H1 (cell line): ENCODE measurements around the gene PER2.

Source experiments
- CTCF ChIP-seq, 3 experiments: IDR thresholded peaks; 1 replicate in 2 of 3; 2 replicates in 1 of 3; pipeline versions ENCODE4 v1.5.1 to v1.6.1; 2011; ENCODE audit warnings: low read length in 3 of 3, mild to moderate bottlenecking in 3 of 3, inconsistent platforms in 2 of 3, low read depth in 1 of 3, moderate library complexity in 1 of 3; ENCODE audit not compliant: insufficient read depth in 1 of 3; ENCODE audit errors: control extremely low read depth in 1 of 3
- EP300 ChIP-seq, 2 experiments: IDR thresholded peaks; 1 replicate in 1 of 2; 2 replicates in 1 of 2; pipeline ENCODE4 v1.6.1; 2011 to 2012; ENCODE audit warnings: low read depth in 2 of 2, low read length in 2 of 2, mild to moderate bottlenecking in 2 of 2, borderline replicate concordance in 1 of 2, inconsistent platforms in 1 of 2, moderate library complexity in 1 of 2
- POLR2AphosphoS5 ChIP-seq: IDR thresholded peaks from 2 replicates; pipeline ENCODE4 v1.6.1; 2011; ENCODE audit warnings: low read depth, low read length
- TCF12 ChIP-seq: IDR thresholded peaks from 2 replicates; pipeline ENCODE4 v1.6.1; 2011; ENCODE audit warnings: low read depth, mild to moderate bottlenecking, low read length
- USF2 ChIP-seq: IDR thresholded peaks from 2 replicates; pipeline ENCODE4 v1.6.1; 2011; ENCODE audit warnings: low read length, improper control_type of control experiment
- YY1 ChIP-seq: IDR thresholded peaks from 2 replicates; pipeline ENCODE4 v1.6.1; 2011; ENCODE audit warnings: low read depth, mild to moderate bottlenecking, low read length

- TF ChIP-seq CTCF (IDR thresholded peaks at IDR 0.05; ENCODE audit: control extremely low read depth in 1 of 3, insufficient read depth in 1 of 3, low read depth in 1 of 3, low read length in 3 of 3) (no peak), POLR2AphosphoS5 (no peak), YY1 (no peak), USF2 (no peak), EP300 (IDR thresholded peaks at IDR 0.05; ENCODE audit: borderline replicate concordance in 1 of 2, low read depth in 2 of 2, low read length in 2 of 2) (no peak), TCF12 (no peak)
Measured at GRCh38 chr2:238334885-238335284, 46.5 kb upstream of the PER2 start.
